ENCODE results near the gene POLR2J.
"Not testable (repeated sequence)": the region's sequence is repeated elsewhere in the genome, so short reads cannot be mapped to it uniquely, and the experiment has no call there.

POLR2J gene

GRCh38 chr7:102478314-102479208, at the start of gene POLR2J:
POLR2J (minus strand) TSS chr7:102478922; CDS start chr7:102478860, 62 bp downstream.
- DNase-seq (ENCODE audit: low read depth in 2 of 2): peak; percentile 79 to 99

GRCh38 chr7:102527822-102528793, 49.4 kb upstream of the POLR2J start:
- DNase-seq (ENCODE audit: low read depth in 2 of 2): not testable (repeated sequence)

GRCh38 chr7:102527182-102527581, 48.5 kb upstream of the POLR2J start:
- DNase-seq (ENCODE audit: low read depth in 2 of 2): not testable (repeated sequence)

- DNase-seq (ENCODE audit: low read depth in 2 of 2): not testable (repeated sequence)
These were observed 46.1 kb upstream of the POLR2J start for GRCh38 chr7:102524803-102525202.

GRCh38 chr7:102520797-102521196, 42.1 kb upstream of the POLR2J start:
- DNase-seq (ENCODE audit: low read depth in 2 of 2): not testable (repeated sequence)

- DNase-seq (ENCODE audit: low read depth in 2 of 2): not testable (repeated sequence)
These were observed 38.9 kb upstream of the POLR2J start, which contains the start of gene RASA4B for GRCh38 chr7:102517550-102518147. RASA4B (minus strand) TSS chr7:102517777; CDS start chr7:102517710, 67 bp downstream.

GRCh38 chr7:102516951-102517350, 38.2 kb upstream of the POLR2J start:
- DNase-seq (ENCODE audit: low read depth in 2 of 2): not testable (repeated sequence)

GRCh38 chr7:102515889-102516288, 37.2 kb upstream of the POLR2J start:
- DNase-seq (ENCODE audit: low read depth in 2 of 2): not testable (repeated sequence)

- not testable (repeated sequence) for DNase-seq (ENCODE audit: low read depth in 2 of 2)
These were observed 36.4 kb upstream of the POLR2J start for GRCh38 chr7:102514881-102515721.

GRCh38 chr7:102512642-102513221, 34.0 kb upstream of the POLR2J start:
- DNase-seq (ENCODE audit: low read depth in 2 of 2): not testable (repeated sequence)

GRCh38 chr7:102511860-102512522, 33.3 kb upstream of the POLR2J start:
- not testable (repeated sequence) for DNase-seq (ENCODE audit: low read depth in 2 of 2)

GRCh38 chr7:102510575-102510974, 31.9 kb upstream of the POLR2J start:
- DNase-seq (ENCODE audit: low read depth in 2 of 2): not testable (repeated sequence)

- not testable (repeated sequence) for DNase-seq (ENCODE audit: low read depth in 2 of 2)
These were observed 28.8 kb upstream of the POLR2J start for GRCh38 chr7:102507410-102508088.

- not testable (repeated sequence) for DNase-seq (ENCODE audit: low read depth in 2 of 2)
These were observed 26.8 kb upstream of the POLR2J start for GRCh38 chr7:102505298-102506185.

- DNase-seq (ENCODE audit: low read depth in 2 of 2): not testable (repeated sequence)
These were observed 24.4 kb upstream of the POLR2J start for GRCh38 chr7:102503141-102503540.

GRCh38 chr7:102498321-102498720, 19.6 kb upstream of the POLR2J start:
- DNase-seq (ENCODE audit: low read depth in 2 of 2): not testable (repeated sequence)

- DNase-seq (ENCODE audit: low read depth in 2 of 2): not testable (repeated sequence)
These were observed 18.6 kb upstream of the POLR2J start for GRCh38 chr7:102497308-102497707.

- not testable (repeated sequence) for DNase-seq (ENCODE audit: low read depth in 2 of 2)
These were observed 18.1 kb upstream of the POLR2J start for GRCh38 chr7:102496861-102497260.
